Mammary epithelial cell (primary cell): ENCODE measurements around the gene AP2S1.

Experiments
- EZH2 ChIP-seq: IDR thresholded peaks from 2 replicates; pipeline ENCODE4 v1.6.1; 2012; ENCODE audit warnings: low read length, inconsistent platforms, borderline replicate concordance
- TF ChIP-seq, protein P1 (sequence below), 2 donors: IDR thresholded peaks in 1 of 2; conservative IDR thresholded peaks in 1 of 2; 2 replicates each; pipeline ENCODE4 v1.5.1; 2011 to 2012; ENCODE audit warnings: inconsistent platforms in 2 of 2, low read length in 2 of 2, mild to moderate bottlenecking in 2 of 2, control low read depth in 1 of 2, low read depth in 1 of 2; ENCODE audit not compliant: insufficient read depth in 1 of 2; ENCODE audit errors: extremely low read depth in 1 of 2

DNA sequence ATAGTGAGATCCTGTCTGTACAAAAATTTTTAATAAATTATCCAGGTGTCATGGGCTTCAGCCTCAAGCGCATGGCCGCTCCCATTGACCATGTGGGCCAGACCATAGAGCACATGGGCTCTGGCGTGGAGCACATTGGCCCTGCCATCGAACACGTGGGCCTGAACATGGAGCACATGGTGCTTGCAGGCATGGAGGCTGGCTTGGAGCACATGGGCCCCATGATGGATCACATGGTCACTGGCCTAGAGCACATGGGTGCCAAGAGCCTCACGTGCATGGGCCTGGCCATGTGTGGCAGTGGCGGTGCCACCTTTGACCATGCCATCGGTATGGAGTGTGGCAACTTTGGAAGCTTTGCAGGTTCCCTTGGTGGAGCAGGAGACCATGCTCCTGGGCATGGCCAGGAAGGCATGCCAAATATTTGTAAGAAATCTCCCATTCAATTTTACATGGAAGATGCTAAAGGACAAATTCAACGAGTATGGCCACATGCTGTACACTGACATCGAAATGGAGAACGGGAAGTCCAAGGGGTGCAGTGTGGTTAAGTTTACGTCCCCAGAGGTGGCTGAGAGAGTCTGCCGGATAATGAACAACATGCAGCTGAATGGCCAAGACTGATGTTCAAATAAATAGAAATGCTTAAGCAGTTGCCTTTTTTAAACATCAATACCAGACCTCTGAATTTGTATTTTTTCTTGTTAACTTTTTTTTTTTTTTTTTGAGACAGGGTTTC is 40.9 kb downstream of the AP2S1 start:
- TF ChIP-seq, protein P1, sequence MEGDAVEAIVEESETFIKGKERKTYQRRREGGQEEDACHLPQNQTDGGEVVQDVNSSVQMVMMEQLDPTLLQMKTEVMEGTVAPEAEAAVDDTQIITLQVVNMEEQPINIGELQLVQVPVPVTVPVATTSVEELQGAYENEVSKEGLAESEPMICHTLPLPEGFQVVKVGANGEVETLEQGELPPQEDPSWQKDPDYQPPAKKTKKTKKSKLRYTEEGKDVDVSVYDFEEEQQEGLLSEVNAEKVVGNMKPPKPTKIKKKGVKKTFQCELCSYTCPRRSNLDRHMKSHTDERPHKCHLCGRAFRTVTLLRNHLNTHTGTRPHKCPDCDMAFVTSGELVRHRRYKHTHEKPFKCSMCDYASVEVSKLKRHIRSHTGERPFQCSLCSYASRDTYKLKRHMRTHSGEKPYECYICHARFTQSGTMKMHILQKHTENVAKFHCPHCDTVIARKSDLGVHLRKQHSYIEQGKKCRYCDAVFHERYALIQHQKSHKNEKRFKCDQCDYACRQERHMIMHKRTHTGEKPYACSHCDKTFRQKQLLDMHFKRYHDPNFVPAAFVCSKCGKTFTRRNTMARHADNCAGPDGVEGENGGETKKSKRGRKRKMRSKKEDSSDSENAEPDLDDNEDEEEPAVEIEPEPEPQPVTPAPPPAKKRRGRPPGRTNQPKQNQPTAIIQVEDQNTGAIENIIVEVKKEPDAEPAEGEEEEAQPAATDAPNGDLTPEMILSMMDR (conservative IDR thresholded peaks at IDR 0.05 in 1 of 2, IDR thresholded peaks at IDR 0.05 in 1 of 2; ENCODE audit: extremely low read depth in 1 of 2, insufficient read depth in 1 of 2, low read depth in 1 of 2, low read length in 2 of 2): no peak
- no peak for TF ChIP-seq EZH2
